CD14-positive monocyte (primary cell): ENCODE results near the gene DNAJB8. TPM values are rescaled to one million over a fixed set of nuclear protein-coding genes. Genes with fewer than 3 reads are reported as not detected.
A peak's percentile ranks its signal among the peaks of the same experiment; 100 is the strongest.

Experiments
- DNase-seq, 3 donors: peaks; one replicate each; pipeline ENCODE4 v3.0.0-alpha.2; 2011 to 2022
- H2AFZ ChIP-seq: 2 replicates; pipeline ENCODE4 v1.6.0; 2012; ENCODE audit warnings: mild to moderate bottlenecking, low read depth, low read length, inconsistent platforms; ENCODE audit not compliant: insufficient read depth, poor library complexity, severe bottlenecking
- H3K27ac ChIP-seq, 2 donors: 1 replicate in 1 of 2; 2 replicates in 1 of 2; pipeline ENCODE4 v1.5.1; 2012 to 2013; ENCODE audit warnings: low read length in 2 of 2, control low read depth in 1 of 2, inconsistent platforms in 1 of 2, low read depth in 1 of 2, mild to moderate bottlenecking in 1 of 2
- H3K27me3 ChIP-seq, 2 donors: one replicate each; pipeline versions ENCODE4 v1.6.0 to v1.6.1; 2011 to 2013; ENCODE audit warnings: low read length in 2 of 2; ENCODE audit not compliant: control insufficient read depth in 2 of 2, insufficient read depth in 2 of 2
- H3K36me3 ChIP-seq, 2 donors: replicated peaks in 1 of 2; 1 replicate in 1 of 2; 2 replicates in 1 of 2; pipeline versions ENCODE4 v1.5.1 to v1.6.1; 2012 to 2013; ENCODE audit warnings: low read length in 2 of 2, control low read depth in 1 of 2, inconsistent platforms in 1 of 2, mild to moderate bottlenecking in 1 of 2; ENCODE audit not compliant: insufficient read depth in 2 of 2, control insufficient read depth in 1 of 2
- H3K4me1 ChIP-seq, 2 donors: 1 replicate in 1 of 2; 2 replicates in 1 of 2; pipeline versions ENCODE4 v1.5.1 to v1.6.1; 2012 to 2013; ENCODE audit warnings: low read length in 2 of 2, control low read depth in 1 of 2, inconsistent platforms in 1 of 2, mild to moderate bottlenecking in 1 of 2, moderate library complexity in 1 of 2; ENCODE audit not compliant: insufficient read depth in 2 of 2, control insufficient read depth in 1 of 2
- H3K4me2 ChIP-seq: replicated peaks from 2 replicates; pipeline ENCODE3; 2012; ENCODE audit warnings: low read length, moderate library complexity, mild to moderate bottlenecking; ENCODE audit not compliant: poor library complexity, severe bottlenecking; ENCODE audit errors: extremely low read depth
- H3K4me3 ChIP-seq, 3 experiments: fragments of 200-600 bp in 1 of 3; sonication (generic) in 1 of 3; replicated peaks in 1 of 3; 1 replicate in 2 of 3; 2 replicates in 1 of 3; pipeline ENCODE4 v1.5.1; 2011 to 2013; ENCODE audit warnings: low read length in 3 of 3, mild to moderate bottlenecking in 3 of 3, control low read depth in 2 of 3, low read depth in 2 of 3, inconsistent platforms in 1 of 3, moderate library complexity in 1 of 3
- H3K79me2 ChIP-seq: 2 replicates; pipeline ENCODE4 v1.6.0; 2012; ENCODE audit warnings: mild to moderate bottlenecking, control low read depth, inconsistent platforms, low read length, moderate library complexity; ENCODE audit not compliant: insufficient read depth
- H3K9ac ChIP-seq: 2 replicates; pipeline ENCODE4 v1.6.0; 2017; ENCODE audit warnings: low read length, mild to moderate bottlenecking; ENCODE audit not compliant: insufficient read depth, poor library complexity, severe bottlenecking
- H3K9me3 ChIP-seq, 2 donors: replicated peaks in 1 of 2; 1 replicate in 1 of 2; 2 replicates in 1 of 2; pipeline versions ENCODE4 v1.5.1 to v1.6.1; 2012 to 2013; ENCODE audit warnings: low read length in 2 of 2, control low read depth in 1 of 2; ENCODE audit not compliant: control insufficient read depth in 1 of 2, insufficient read depth in 1 of 2
- H4K20me1 ChIP-seq: 2 replicates; pipeline ENCODE4 v1.6.0; 2012; ENCODE audit warnings: mild to moderate bottlenecking, low read length, control low read depth, moderate library complexity; ENCODE audit not compliant: insufficient read depth
- H3K27ac Mint-ChIP-seq, 7 donors: one replicate each; pipeline ENCODE4 v1.8.0; 2020; ENCODE audit warnings: mild to moderate bottlenecking in 7 of 7, mixed read lengths in 7 of 7, moderate library complexity in 6 of 7, inconsistent platforms in 2 of 7
- H3K27me3 Mint-ChIP-seq, 3 donors: one replicate each; pipeline ENCODE4 v1.8.0; 2021 to 2022; ENCODE audit warnings: low read depth in 3 of 3, mild to moderate bottlenecking in 3 of 3, mixed read lengths in 3 of 3, moderate library complexity in 3 of 3, inconsistent platforms in 1 of 3
- H3K36me3 Mint-ChIP-seq, 2 donors: one replicate each; pipeline ENCODE4 v1.8.0; 2020; ENCODE audit warnings: mixed read lengths in 2 of 2, inconsistent platforms in 1 of 2, mild to moderate bottlenecking in 1 of 2
- H3K4me1 Mint-ChIP-seq: one replicate; pipeline ENCODE4 v1.8.0; 2020; ENCODE audit warnings: mild to moderate bottlenecking, mixed read lengths
- H3K4me3 Mint-ChIP-seq, 2 donors: one replicate each; pipeline ENCODE4 v1.8.0; 2020; ENCODE audit warnings: mild to moderate bottlenecking in 2 of 2, mixed read lengths in 2 of 2, moderate library complexity in 1 of 2
- H3K9me3 Mint-ChIP-seq, 7 donors: one replicate each; pipeline ENCODE4 v1.8.0; 2020 to 2022; ENCODE audit warnings: mixed read lengths in 7 of 7, mild to moderate bottlenecking in 6 of 7, moderate library complexity in 6 of 7, inconsistent platforms in 2 of 7
- WGBS: methylation state at CpG from one replicate; pipeline ENCODE4 v1.1.5; 2013; ENCODE audit warnings: missing lambda C conversion rate; ENCODE audit not compliant: insufficient coverage; 5-methylcytosine and 5-hydroxymethylcytosine counted together
- intact Hi-C, 2 donors: fragments of 100-400 bp; cut with micrococcal nuclease; formaldehyde crosslinking; loops; one replicate each; pipeline versions ENCODE4 v1.15.0 to v1.15.1; 2023
- polyA plus RNA-seq, 3 donors: library from polyadenylated mRNA; depleted of rRNA in 1 of 3; unstranded in 2 of 3; stranded (reverse) in 1 of 3; fragments of 300-500 nt in 2 of 3; fragments of >200 nt in 1 of 3; fragmentation: Illumina TruSeq in 2 of 3; gene quantifications; 1 replicate in 2 of 3; 2 replicates in 1 of 3; pipeline ENCODE4 v1.2.3, GENCODE V29; 2012 to 2021
- TF ChIP-seq, protein P1 (sequence below): fragments of 200-600 bp; IDR thresholded peaks from one replicate; pipeline ENCODE4 v1.8.0; 2022; ENCODE audit warnings: antibody characterized with exemption, mild to moderate bottlenecking

The DNAJB8 gene
- polyA plus RNA-seq, 3 donors = not detected

DNA sequence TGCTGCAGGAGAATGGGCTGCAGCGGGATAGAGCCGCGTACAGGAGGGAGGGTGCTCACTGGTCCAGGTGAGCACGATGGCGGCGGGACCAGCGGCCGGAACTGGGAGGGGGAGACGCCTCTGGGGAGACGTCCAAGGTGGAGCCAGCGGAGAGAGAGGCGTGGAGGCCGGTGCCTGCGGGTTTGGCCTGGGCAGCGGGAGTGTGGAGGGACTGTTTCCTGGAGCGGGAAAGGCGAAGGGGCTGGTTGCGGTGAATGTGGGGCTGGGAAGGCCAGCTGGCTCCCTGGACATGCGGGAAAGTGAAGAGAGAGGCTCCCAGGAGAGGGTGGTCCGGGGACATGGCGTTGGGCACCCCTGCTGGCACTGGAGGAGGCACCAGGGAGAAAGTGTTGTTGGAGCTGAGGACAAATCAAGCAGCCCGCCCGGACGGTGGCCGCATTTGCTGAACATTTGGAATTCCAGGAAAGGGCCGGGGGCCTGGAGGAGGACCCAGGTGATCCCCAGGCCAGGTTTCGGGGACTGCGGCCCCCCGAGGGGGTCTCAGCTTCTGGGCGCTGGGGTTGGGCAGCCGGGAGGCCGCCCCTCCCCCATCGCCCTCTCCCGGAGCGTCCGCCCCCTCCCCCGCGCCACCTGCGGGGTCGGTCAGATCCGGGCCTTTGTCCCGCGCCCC is 34.3 kb downstream of the DNAJB8 start:
- Histone ChIP-seq H4K20me1 (no peaks in the 10 kb centered on the region), H2AFZ (no peak overlapping the region), H3K4me3 (no peak overlapping the region), H3K79me2 (no peaks in the 10 kb centered on the region), H3K27me3 (peaks cover 17 to 54% of the 10 kb centered on the region in 2 donors), H3K9ac (no peak overlapping the region), H3K27ac (no peak overlapping the region), H3K9me3 (peaks cover 0 to 5% of the 10 kb centered on the region in 2 donors), H3K4me2 (no peak overlapping the region), H3K4me1 (peaks cover 0 to 8% of the 10 kb centered on the region in 2 donors), H3K36me3 (no peaks in the 10 kb centered on the region)
- TF ChIP-seq, protein P1, sequence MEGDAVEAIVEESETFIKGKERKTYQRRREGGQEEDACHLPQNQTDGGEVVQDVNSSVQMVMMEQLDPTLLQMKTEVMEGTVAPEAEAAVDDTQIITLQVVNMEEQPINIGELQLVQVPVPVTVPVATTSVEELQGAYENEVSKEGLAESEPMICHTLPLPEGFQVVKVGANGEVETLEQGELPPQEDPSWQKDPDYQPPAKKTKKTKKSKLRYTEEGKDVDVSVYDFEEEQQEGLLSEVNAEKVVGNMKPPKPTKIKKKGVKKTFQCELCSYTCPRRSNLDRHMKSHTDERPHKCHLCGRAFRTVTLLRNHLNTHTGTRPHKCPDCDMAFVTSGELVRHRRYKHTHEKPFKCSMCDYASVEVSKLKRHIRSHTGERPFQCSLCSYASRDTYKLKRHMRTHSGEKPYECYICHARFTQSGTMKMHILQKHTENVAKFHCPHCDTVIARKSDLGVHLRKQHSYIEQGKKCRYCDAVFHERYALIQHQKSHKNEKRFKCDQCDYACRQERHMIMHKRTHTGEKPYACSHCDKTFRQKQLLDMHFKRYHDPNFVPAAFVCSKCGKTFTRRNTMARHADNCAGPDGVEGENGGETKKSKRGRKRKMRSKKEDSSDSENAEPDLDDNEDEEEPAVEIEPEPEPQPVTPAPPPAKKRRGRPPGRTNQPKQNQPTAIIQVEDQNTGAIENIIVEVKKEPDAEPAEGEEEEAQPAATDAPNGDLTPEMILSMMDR = no peak
- DNase-seq = no peak
- Mint-ChIP-seq H3K4me3 (peak overlapping the region in 1 of 2 donors; percentile 72), H3K27ac (peak overlapping the region in 1 of 7 donors; percentile 62), H3K9me3 (peaks cover 0 to 7% (median 3%) of the 10 kb centered on the region in 7 donors), H3K36me3 (no peaks in the 10 kb centered on the region), H3K27me3 (peaks cover 44 to 72% (median 46%) of the 10 kb centered on the region in 3 donors), H3K4me1 (peaks cover 6% of the 10 kb centered on the region)
- WGBS = 6% methylated on average over 38 of the region's 43 CpGs
- intact Hi-C loops = loop anchor here in 1 of 2 donors (5.0 kb wide), 1 partner anchor 60 kb away; the partner anchor contains the start of gene GATA2

DNA sequence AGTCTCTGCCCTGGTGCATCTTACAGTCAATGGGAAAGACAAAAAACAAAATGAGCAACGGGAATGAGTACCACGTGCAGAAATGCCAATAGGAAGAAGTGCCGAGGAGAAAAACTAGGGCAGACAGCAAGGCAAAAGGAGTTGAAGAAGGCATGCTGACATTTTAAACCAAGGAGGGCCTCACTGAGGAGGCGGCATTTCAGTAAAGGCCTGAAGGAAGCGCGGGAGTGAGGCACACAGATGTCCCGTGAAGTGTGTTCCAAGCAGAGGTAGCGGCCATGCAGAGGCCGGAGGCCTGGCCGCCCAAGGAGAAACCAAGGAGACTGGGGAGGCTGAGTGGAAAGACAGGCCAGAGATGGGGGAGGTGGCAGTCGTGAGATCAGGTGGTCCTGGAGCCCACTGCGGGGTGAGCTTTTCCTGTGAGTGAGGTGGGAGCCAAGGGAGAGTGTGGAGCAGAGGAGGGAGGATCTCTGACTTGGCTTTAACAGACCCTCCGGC is 34.8 kb downstream of the DNAJB8 start:
- Histone ChIP-seq H3K9ac (no peak overlapping the region), H4K20me1 (no peaks in the 10 kb centered on the region), H3K27me3 (peaks cover 17 to 56% of the 10 kb centered on the region in 2 donors), H2AFZ (no peak overlapping the region), H3K79me2 (no peaks in the 10 kb centered on the region), H3K36me3 (no peaks in the 10 kb centered on the region), H3K9me3 (peaks cover 0 to 5% of the 10 kb centered on the region in 2 donors), H3K27ac (no peak overlapping the region), H3K4me3 (no peak overlapping the region), H3K4me1 (peaks cover under 1 to 8% of the 10 kb centered on the region in 2 donors), H3K4me2 (no peak overlapping the region)
- peak overlapping the region in 1 of 2 donors; percentile 72 for H3K4me3 Mint-ChIP-seq
- intact Hi-C loops = loop anchor here in 1 of 2 donors (5.0 kb wide), 1 partner anchor 60 kb away; the partner anchor contains the start of gene GATA2
- peaks cover 6% of the 10 kb centered on the region for H3K4me1 Mint-ChIP-seq
- no peak for DNase-seq
- H3K9me3 Mint-ChIP-seq = peaks cover 0 to 7% (median 3%) of the 10 kb centered on the region in 7 donors
- 82% methylated on average over 13 of the region's 13 CpGs for WGBS
- H3K27me3 Mint-ChIP-seq = peaks cover 48 to 72% (median 49%) of the 10 kb centered on the region in 3 donors
- no peak overlapping the region for H3K27ac Mint-ChIP-seq
- H3K36me3 Mint-ChIP-seq = no peaks in the 10 kb centered on the region
- TF ChIP-seq, protein P1 = no peak
